ENCODE measurements around the gene CLEC12A. TPM values are rescaled to one million over a fixed set of nuclear protein-coding genes. Genes with fewer than 3 reads are reported as not detected.

Gene CLEC12A
- total RNA-seq, 1 experiment from 2014 or later = not detected

DNA sequence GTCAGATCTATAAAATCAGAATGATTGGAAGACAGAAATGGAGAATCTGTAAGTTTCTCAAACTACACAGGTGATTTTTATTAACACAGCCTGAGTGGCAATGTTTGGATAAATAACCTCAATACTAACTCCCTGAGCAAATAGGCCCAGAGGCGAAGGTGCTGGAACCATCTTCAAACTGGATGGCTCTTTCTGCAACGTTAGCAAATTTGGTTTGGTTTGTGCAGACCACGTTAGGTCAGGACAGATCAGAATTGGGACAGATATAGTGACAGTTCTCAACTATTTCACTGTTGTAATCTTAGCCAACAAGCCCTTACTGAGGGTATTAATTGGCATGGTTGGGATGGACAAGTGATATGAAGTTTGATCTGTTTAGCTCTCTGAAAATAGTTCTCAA lies 50.1 kb downstream of the CLEC12A start:
- RAD21 ChIA-PET (ENCODE audit: low non-redundant PET in 1 of 2, low total read pairs in 2 of 2, uncharacterized antibody in 2 of 2, unreplicated experiment in 2 of 2) = no interaction called here
- Histone ChIP-seq H4K20me1 (ENCODE audit: insufficient read depth) (no peaks in the 10 kb centered on the region), H3K79me2 (ENCODE audit: insufficient read depth, low read length) (no peaks in the 10 kb centered on the region), H3K36me3 (ENCODE audit: control insufficient read depth in 1 of 2, insufficient read depth in 2 of 2, low read length in 2 of 2) (no peaks in the 10 kb centered on the region), H3K9ac (ENCODE audit: low read length) (no peak overlapping the region), H3K27ac (ENCODE audit: low read depth, low read length) (no peak overlapping the region), H3K4me2 (ENCODE audit: low read length) (no peak overlapping the region), H3K4me1 (ENCODE audit: control insufficient read depth in 1 of 2, insufficient read depth in 2 of 2, low read length in 2 of 2) (no peaks in the 10 kb centered on the region), H3K9me2 (ENCODE audit: insufficient read depth) (no peaks in the 10 kb centered on the region), H2AFZ (ENCODE audit: low read depth, low read length, poor library complexity, severe bottlenecking) (no peak overlapping the region), H3K27me3 (ENCODE audit: insufficient read depth, low read length) (peaks cover 11% of the 10 kb centered on the region), H3K9me3 (ENCODE audit: control insufficient read depth in 1 of 2, insufficient read depth in 1 of 2, low read depth in 1 of 2, low read length in 2 of 2) (no peaks in the 10 kb centered on the region), H3K4me3 (replicated peaks in 1 of 2; ENCODE audit: low read depth in 1 of 2, low read length in 2 of 2) (no peak overlapping the region)
- POLR2A ChIA-PET = no interaction called here
- BruUV-seq (replicated peaks) = no TSS peak
- CTCF ChIA-PET = interaction anchor here (1.3 kb wide), 1 partner anchor 11 kb away, joined by 4 read pairs; the partner anchor contains the start of gene CLEC12B
- no peak for TF ChIP-seq ZFX (IDR thresholded peaks at IDR 0.05)
- no peak for TF ChIP-seq FOSL1 (IDR thresholded peaks at IDR 0.05; ENCODE audit: low read depth)
- TF ChIP-seq POLR2AphosphoS5 (IDR thresholded peaks at IDR 0.05; ENCODE audit: low read depth, low read length) = no peak
- DNase-seq (ENCODE audit: low read depth, low spot score) = no peak
- ATAC-seq = no peak
- intact Hi-C loops (cut with micrococcal nuclease) = no loop called here

DNA sequence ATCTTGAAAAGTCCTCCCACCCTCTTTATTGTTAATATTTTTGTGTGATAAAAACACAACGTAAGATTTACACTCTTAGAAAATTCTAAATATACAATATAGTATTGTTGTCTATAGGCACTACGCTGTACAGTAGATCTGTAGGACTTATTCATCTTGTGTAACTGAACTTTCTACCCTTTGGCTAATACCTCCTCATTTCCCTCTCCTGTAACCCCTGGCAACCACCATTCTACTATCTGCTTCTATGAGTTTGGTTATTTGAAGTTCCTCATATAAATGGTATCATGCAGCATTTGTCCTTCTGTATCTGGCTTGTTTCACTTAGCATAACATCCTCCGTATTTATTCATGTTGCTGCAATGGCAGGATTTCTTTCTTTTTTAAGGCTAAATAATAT lies 54.0 kb downstream of the CLEC12A start:
- no peak overlapping the region for H3K4me3 ChIP-seq (replicated peaks in 1 of 2; ENCODE audit: low read depth in 1 of 2, low read length in 2 of 2)
- H3K4me2 ChIP-seq (ENCODE audit: low read length) = no peak overlapping the region
- H2AFZ ChIP-seq (ENCODE audit: low read depth, low read length, poor library complexity, severe bottlenecking) = no peak overlapping the region
- intact Hi-C loops (cut with micrococcal nuclease) = no loop called here
- no TSS peak for BruUV-seq (replicated peaks)
- H3K9me2 ChIP-seq (ENCODE audit: insufficient read depth) = no peaks in the 10 kb centered on the region
- no peaks in the 10 kb centered on the region for H3K4me1 ChIP-seq (ENCODE audit: control insufficient read depth in 1 of 2, insufficient read depth in 2 of 2, low read length in 2 of 2)
- no peak overlapping the region for H3K27ac ChIP-seq (ENCODE audit: low read depth, low read length)
- ChIA-PET RAD21 (ENCODE audit: low non-redundant PET in 1 of 2, low total read pairs in 2 of 2, uncharacterized antibody in 2 of 2, unreplicated experiment in 2 of 2) (no interaction called here), POLR2A (no interaction called here), CTCF (no interaction called here)
- H4K20me1 ChIP-seq (ENCODE audit: insufficient read depth) = no peaks in the 10 kb centered on the region
- H3K27me3 ChIP-seq (ENCODE audit: insufficient read depth, low read length) = peaks cover 11% of the 10 kb centered on the region
- H3K36me3 ChIP-seq (ENCODE audit: control insufficient read depth in 1 of 2, insufficient read depth in 2 of 2, low read length in 2 of 2) = no peaks in the 10 kb centered on the region
- no peak overlapping the region for H3K9ac ChIP-seq (ENCODE audit: low read length)
- H3K9me3 ChIP-seq (ENCODE audit: control insufficient read depth in 1 of 2, insufficient read depth in 1 of 2, low read depth in 1 of 2, low read length in 2 of 2) = no peaks in the 10 kb centered on the region
- DNase-seq (ENCODE audit: low read depth, low spot score) (no peak), ATAC-seq (no peak)
- H3K79me2 ChIP-seq (ENCODE audit: insufficient read depth, low read length) = no peaks in the 10 kb centered on the region
- TF ChIP-seq, protein P1, sequence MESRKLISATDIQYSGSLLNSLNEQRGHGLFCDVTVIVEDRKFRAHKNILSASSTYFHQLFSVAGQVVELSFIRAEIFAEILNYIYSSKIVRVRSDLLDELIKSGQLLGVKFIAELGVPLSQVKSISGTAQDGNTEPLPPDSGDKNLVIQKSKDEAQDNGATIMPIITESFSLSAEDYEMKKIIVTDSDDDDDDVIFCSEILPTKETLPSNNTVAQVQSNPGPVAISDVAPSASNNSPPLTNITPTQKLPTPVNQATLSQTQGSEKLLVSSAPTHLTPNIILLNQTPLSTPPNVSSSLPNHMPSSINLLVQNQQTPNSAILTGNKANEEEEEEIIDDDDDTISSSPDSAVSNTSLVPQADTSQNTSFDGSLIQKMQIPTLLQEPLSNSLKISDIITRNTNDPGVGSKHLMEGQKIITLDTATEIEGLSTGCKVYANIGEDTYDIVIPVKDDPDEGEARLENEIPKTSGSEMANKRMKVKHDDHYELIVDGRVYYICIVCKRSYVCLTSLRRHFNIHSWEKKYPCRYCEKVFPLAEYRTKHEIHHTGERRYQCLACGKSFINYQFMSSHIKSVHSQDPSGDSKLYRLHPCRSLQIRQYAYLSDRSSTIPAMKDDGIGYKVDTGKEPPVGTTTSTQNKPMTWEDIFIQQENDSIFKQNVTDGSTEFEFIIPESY (IDR thresholded peaks at IDR 0.05; ENCODE audit: extremely low read depth, insufficient replicate concordance, low read length) = no peak
- TF ChIP-seq, protein P2, sequence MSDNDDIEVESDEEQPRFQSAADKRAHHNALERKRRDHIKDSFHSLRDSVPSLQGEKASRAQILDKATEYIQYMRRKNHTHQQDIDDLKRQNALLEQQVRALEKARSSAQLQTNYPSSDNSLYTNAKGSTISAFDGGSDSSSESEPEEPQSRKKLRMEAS (IDR thresholded peaks at IDR 0.05) = no peak
- TF ChIP-seq POLR2AphosphoS5 (IDR thresholded peaks at IDR 0.05; ENCODE audit: low read depth, low read length) (no peak), CEBPB (IDR thresholded peaks at IDR 0.05; ENCODE audit: low read depth) (no peak), RAD21 (IDR thresholded peaks at IDR 0.05; ENCODE audit: low read depth) (no peak), EZH2 (IDR thresholded peaks at IDR 0.05) (no peak), ZNF274 (IDR thresholded peaks at IDR 0.05; ENCODE audit: low read depth, low read length) (no peak), TCF7L2 (IDR thresholded peaks at IDR 0.05; ENCODE audit: borderline replicate concordance, extremely low read depth, insufficient read depth, insufficient read length) (no peak), ELF1 (IDR thresholded peaks at IDR 0.05; ENCODE audit: borderline replicate concordance, low read depth) (no peak), REST (IDR thresholded peaks at IDR 0.05; ENCODE audit: low read depth) (no peak)
- TF ChIP-seq, protein P3, sequence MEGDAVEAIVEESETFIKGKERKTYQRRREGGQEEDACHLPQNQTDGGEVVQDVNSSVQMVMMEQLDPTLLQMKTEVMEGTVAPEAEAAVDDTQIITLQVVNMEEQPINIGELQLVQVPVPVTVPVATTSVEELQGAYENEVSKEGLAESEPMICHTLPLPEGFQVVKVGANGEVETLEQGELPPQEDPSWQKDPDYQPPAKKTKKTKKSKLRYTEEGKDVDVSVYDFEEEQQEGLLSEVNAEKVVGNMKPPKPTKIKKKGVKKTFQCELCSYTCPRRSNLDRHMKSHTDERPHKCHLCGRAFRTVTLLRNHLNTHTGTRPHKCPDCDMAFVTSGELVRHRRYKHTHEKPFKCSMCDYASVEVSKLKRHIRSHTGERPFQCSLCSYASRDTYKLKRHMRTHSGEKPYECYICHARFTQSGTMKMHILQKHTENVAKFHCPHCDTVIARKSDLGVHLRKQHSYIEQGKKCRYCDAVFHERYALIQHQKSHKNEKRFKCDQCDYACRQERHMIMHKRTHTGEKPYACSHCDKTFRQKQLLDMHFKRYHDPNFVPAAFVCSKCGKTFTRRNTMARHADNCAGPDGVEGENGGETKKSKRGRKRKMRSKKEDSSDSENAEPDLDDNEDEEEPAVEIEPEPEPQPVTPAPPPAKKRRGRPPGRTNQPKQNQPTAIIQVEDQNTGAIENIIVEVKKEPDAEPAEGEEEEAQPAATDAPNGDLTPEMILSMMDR (IDR thresholded peaks at IDR 0.05 in 2 of 3, conservative IDR thresholded peaks at IDR 0.05 in 1 of 3; ENCODE audit: borderline replicate concordance in 1 of 3, insufficient read depth in 1 of 3, low read depth in 2 of 3, low read length in 2 of 3) = no peak

All from HCT116 (cell line).